ENCODE results near the gene SHISA9. TPM values are rescaled to one million over a fixed set of nuclear protein-coding genes. Genes with fewer than 3 reads are reported as not detected.
A peak's percentile ranks its signal among the peaks of the same experiment; 100 is the strongest.

The SHISA9 gene
- total and polyA plus RNA-seq, 2 donors from 2014 or later, result 0.95 to 2.8 TPM

DNA sequence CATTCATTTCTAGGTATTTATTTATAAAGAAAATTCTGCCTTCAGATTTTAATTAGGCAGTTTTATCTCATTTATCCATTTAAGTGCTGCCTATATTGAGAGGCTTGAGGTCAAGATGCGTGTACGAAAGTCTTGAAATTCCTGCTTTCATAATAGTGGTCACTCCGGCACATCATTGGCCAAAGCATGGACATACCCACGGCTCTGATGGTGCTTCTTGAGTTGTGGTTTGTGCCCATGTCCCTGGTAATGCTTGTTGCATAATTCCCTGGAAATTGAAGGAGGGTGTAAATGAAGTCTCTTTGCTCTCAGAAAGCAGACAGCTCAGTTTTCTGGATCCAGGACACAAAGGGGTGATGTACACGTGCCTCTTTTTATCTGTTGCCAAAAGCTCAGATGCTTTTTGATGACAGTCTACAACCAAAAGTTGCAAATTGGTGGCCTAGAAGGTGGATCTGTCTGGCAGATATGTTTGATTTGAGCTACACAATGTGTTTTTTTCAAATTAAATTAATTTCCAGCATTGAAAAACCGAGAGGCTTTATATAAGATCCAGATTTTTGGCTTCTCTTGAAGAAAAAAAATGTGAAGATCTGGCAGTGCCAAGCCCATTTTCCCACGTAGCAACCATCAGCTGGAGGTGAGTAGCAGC, 94.4 kb downstream of the SHISA9 start:
- no peak overlapping the region for H3K27ac ChIP-seq (ENCODE audit: low read depth in 2 of 2, low read length in 2 of 2)
- H3K36me3 ChIP-seq (ENCODE audit: control insufficient read depth in 2 of 3, insufficient read depth in 3 of 3, low read length in 3 of 3), result no peaks in the 10 kb centered on the region
- intact Hi-C loops (cut with DNase I), result no loop called here
- no peaks in the 10 kb centered on the region for H3K9me3 ChIP-seq (ENCODE audit: control insufficient read depth in 2 of 3, insufficient read depth in 1 of 3, low read length in 3 of 3)
- H3K27me3 ChIP-seq (ENCODE audit: control insufficient read depth, insufficient read depth, low read length), result no peaks in the 10 kb centered on the region
- H3K4me3 ChIP-seq (ENCODE audit: low read length in 3 of 3), result no peak overlapping the region
- TF ChIP-seq, protein P1, sequence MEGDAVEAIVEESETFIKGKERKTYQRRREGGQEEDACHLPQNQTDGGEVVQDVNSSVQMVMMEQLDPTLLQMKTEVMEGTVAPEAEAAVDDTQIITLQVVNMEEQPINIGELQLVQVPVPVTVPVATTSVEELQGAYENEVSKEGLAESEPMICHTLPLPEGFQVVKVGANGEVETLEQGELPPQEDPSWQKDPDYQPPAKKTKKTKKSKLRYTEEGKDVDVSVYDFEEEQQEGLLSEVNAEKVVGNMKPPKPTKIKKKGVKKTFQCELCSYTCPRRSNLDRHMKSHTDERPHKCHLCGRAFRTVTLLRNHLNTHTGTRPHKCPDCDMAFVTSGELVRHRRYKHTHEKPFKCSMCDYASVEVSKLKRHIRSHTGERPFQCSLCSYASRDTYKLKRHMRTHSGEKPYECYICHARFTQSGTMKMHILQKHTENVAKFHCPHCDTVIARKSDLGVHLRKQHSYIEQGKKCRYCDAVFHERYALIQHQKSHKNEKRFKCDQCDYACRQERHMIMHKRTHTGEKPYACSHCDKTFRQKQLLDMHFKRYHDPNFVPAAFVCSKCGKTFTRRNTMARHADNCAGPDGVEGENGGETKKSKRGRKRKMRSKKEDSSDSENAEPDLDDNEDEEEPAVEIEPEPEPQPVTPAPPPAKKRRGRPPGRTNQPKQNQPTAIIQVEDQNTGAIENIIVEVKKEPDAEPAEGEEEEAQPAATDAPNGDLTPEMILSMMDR (IDR thresholded peaks at IDR 0.05; ENCODE audit: borderline replicate concordance, extremely low read depth, insufficient read depth), result no peak
- H3K4me1 ChIP-seq (ENCODE audit: control insufficient read depth in 2 of 3, insufficient read depth in 2 of 3, low read depth in 1 of 3, low read length in 3 of 3), result no peaks in the 10 kb centered on the region
- H3K9ac ChIP-seq (ENCODE audit: low read length in 3 of 3), result no peak overlapping the region
- no peak for FAIRE-seq
- no peak for DNase-seq

DNA sequence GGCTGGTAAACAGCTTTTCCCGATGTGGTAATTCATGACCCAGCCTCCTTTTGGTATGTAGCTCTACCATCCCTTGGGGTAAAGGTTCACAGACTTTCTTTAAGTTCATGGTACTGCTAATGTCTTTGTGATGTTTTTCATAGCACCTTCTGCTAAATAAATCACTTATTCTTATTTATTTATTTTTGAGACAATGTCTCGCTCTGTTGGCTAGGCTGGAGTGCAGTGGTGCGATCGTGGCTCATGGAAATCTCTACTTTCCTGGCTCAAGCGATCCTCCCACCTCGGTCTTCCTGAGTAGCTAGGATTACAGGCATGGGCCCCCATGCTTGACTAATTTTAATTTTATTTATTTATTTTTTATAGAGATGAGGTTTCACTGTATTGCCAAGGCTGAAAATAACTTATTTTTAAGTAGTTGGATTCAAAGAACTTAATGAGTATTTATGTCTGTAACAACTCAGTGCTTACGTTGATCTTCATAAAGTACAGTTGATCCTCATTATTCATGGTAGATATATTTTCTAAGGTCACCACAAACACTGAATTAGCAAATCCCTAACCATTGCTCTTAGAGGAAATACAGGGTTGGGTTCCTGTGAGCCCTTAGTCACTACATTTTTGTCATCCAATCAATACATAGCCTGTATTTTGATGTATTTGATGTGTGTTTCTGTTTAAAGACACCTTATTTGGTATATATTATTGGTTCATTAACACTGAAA, 97.1 kb downstream of the SHISA9 start:
- intact Hi-C loops (cut with DNase I), result no loop called here
- DNase-seq, result peak in 4 of 5 donors; percentile 56 to 89 (median 76)
- Histone ChIP-seq H3K4me1 (ENCODE audit: control insufficient read depth in 2 of 3, insufficient read depth in 2 of 3, low read depth in 1 of 3, low read length in 3 of 3) (no peaks in the 10 kb centered on the region), H3K9me3 (ENCODE audit: control insufficient read depth in 2 of 3, insufficient read depth in 1 of 3, low read length in 3 of 3) (no peaks in the 10 kb centered on the region), H3K27me3 (ENCODE audit: control insufficient read depth, insufficient read depth, low read length) (no peaks in the 10 kb centered on the region), H3K27ac (ENCODE audit: low read depth in 2 of 2, low read length in 2 of 2) (no peak overlapping the region), H3K9ac (ENCODE audit: low read length in 3 of 3) (no peak overlapping the region), H3K4me3 (ENCODE audit: low read length in 3 of 3) (no peak overlapping the region), H3K36me3 (ENCODE audit: control insufficient read depth in 2 of 3, insufficient read depth in 3 of 3, low read length in 3 of 3) (no peaks in the 10 kb centered on the region)
- FAIRE-seq, result no peak
- TF ChIP-seq, protein P1 (IDR thresholded peaks at IDR 0.05; ENCODE audit: borderline replicate concordance, extremely low read depth, insufficient read depth), result no peak

DNA sequence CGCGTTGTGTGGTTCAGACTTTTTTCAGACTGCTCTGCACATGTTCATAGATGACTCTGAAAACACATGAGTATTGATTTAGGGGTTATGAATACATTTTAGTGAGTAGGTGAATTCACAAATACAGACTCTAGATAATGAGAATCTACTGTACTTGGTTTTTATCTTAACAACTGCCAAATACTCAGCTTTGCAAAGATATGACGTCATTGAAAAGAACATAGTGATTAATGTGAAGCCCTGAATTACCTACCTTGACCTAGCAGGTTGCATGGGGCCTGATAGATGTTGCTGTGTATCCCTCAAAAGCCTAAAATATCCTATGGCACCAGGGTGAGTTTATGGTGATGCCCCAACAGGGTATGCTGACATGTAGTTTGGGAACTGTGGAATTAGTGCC, 98.0 kb downstream of the SHISA9 start:
- intact Hi-C loops (cut with DNase I), result no loop called here
- Histone ChIP-seq H3K9ac (ENCODE audit: low read length in 3 of 3) (no peak overlapping the region), H3K4me1 (ENCODE audit: control insufficient read depth in 2 of 3, insufficient read depth in 2 of 3, low read depth in 1 of 3, low read length in 3 of 3) (no peaks in the 10 kb centered on the region), H3K36me3 (ENCODE audit: control insufficient read depth in 2 of 3, insufficient read depth in 3 of 3, low read length in 3 of 3) (no peaks in the 10 kb centered on the region), H3K9me3 (ENCODE audit: control insufficient read depth in 2 of 3, insufficient read depth in 1 of 3, low read length in 3 of 3) (no peaks in the 10 kb centered on the region), H3K4me3 (ENCODE audit: low read length in 3 of 3) (no peak overlapping the region), H3K27me3 (ENCODE audit: control insufficient read depth, insufficient read depth, low read length) (no peaks in the 10 kb centered on the region), H3K27ac (ENCODE audit: low read depth in 2 of 2, low read length in 2 of 2) (no peak overlapping the region)
- TF ChIP-seq, protein P1 (IDR thresholded peaks at IDR 0.05; ENCODE audit: borderline replicate concordance, extremely low read depth, insufficient read depth), result no peak
- DNase-seq, result no peak
- no peak for FAIRE-seq

Measured in kidney (tissue), 14 donors.